Mucosa of rectum (tissue), 2 donors: ENCODE data around the gene THRAP3.

Experiments used
- H3K27ac ChIP-seq, 2 donors: one replicate each; pipeline ENCODE4 v1.7.0; 2013; ENCODE audit warnings: inconsistent platforms in 2 of 2, low read depth in 2 of 2, low read length in 2 of 2
- H3K27me3 ChIP-seq, 2 donors: one replicate each; pipeline ENCODE4 v1.7.0; 2013; ENCODE audit warnings: low read length in 2 of 2; ENCODE audit not compliant: control insufficient read depth in 2 of 2, insufficient read depth in 2 of 2
- H3K36me3 ChIP-seq, 2 donors: one replicate each; pipeline ENCODE4 v1.7.0; 2013; ENCODE audit warnings: low read length in 2 of 2; ENCODE audit not compliant: control insufficient read depth in 2 of 2, insufficient read depth in 2 of 2
- H3K4me1 ChIP-seq, 2 donors: one replicate each; pipeline ENCODE4 v1.7.0; 2013; ENCODE audit warnings: low read length in 2 of 2, mild to moderate bottlenecking in 1 of 2; ENCODE audit not compliant: control insufficient read depth in 2 of 2, insufficient read depth in 2 of 2
- H3K4me3 ChIP-seq, 2 donors: one replicate each; pipeline ENCODE4 v1.7.0; 2013; ENCODE audit warnings: low read length in 2 of 2
- H3K9ac ChIP-seq, 2 donors: one replicate each; pipeline ENCODE4 v1.7.0; 2013; ENCODE audit warnings: low read length in 2 of 2, low read depth in 1 of 2, mild to moderate bottlenecking in 1 of 2
- H3K9me3 ChIP-seq, 2 donors: one replicate each; pipeline ENCODE4 v1.7.0; 2013; ENCODE audit warnings: low read length in 2 of 2; ENCODE audit not compliant: control insufficient read depth in 2 of 2
- donor health status: healthy.
- donor health status: Normal muscosa, but diverticular disease.

The THRAP3 gene

GRCh38 chr1:36349241-36349671 lies 125.0 kb downstream of the THRAP3 start:
- Histone ChIP-seq H3K4me3 (no peak overlapping the region), H3K27ac (no peak overlapping the region), H3K27me3 (no peaks in the 10 kb centered on the region), H3K4me1 (peaks cover 18 to 20% of the 10 kb centered on the region in 2 donors), H3K9ac (no peak overlapping the region), H3K36me3 (peaks cover 46 to 61% of the 10 kb centered on the region in 2 donors), H3K9me3 (no peaks in the 10 kb centered on the region)

GRCh38 chr1:36349839-36350238 lies 125.6 kb downstream of the THRAP3 start:
- peaks cover 18 to 20% of the 10 kb centered on the region in 2 donors for H3K4me1 ChIP-seq
- H3K36me3 ChIP-seq: peaks cover 45 to 61% of the 10 kb centered on the region in 2 donors
- H3K27ac ChIP-seq: peak overlapping the region in 1 of 2 donors; percentile 41
- no peaks in the 10 kb centered on the region for H3K9me3 ChIP-seq
- H3K4me3 ChIP-seq: no peak overlapping the region
- no peak overlapping the region for H3K9ac ChIP-seq
- H3K27me3 ChIP-seq: no peaks in the 10 kb centered on the region

- Histone ChIP-seq H3K9me3 (no peaks in the 10 kb centered on the region), H3K4me1 (peaks cover 18 to 20% of the 10 kb centered on the region in 2 donors), H3K36me3 (peaks cover 48 to 62% of the 10 kb centered on the region in 2 donors), H3K4me3 (no peak overlapping the region), H3K27me3 (no peaks in the 10 kb centered on the region), H3K9ac (no peak overlapping the region), H3K27ac (peak overlapping the region; percentile 41)
These were observed 126.5 kb downstream of the THRAP3 start for GRCh38 chr1:36350659-36351226.

GRCh38 chr1:36351227-36351977 lies 127.2 kb downstream of the THRAP3 start:
- Histone ChIP-seq H3K4me3 (no peak overlapping the region), H3K4me1 (peaks cover 18 to 20% of the 10 kb centered on the region in 2 donors), H3K9me3 (no peaks in the 10 kb centered on the region), H3K27ac (peak overlapping the region; percentile 32 to 54), H3K9ac (no peak overlapping the region), H3K27me3 (no peaks in the 10 kb centered on the region), H3K36me3 (peaks cover 52 to 59% of the 10 kb centered on the region in 2 donors)

GRCh38 chr1:36352125-36352909 lies 128.1 kb downstream of the THRAP3 start:
- no peaks in the 10 kb centered on the region for H3K9me3 ChIP-seq
- no peaks in the 10 kb centered on the region for H3K27me3 ChIP-seq
- peaks cover 49 to 60% of the 10 kb centered on the region in 2 donors for H3K36me3 ChIP-seq
- H3K27ac ChIP-seq: peak overlapping the region in 1 of 2 donors; percentile 54
- no peak overlapping the region for H3K9ac ChIP-seq
- no peak overlapping the region for H3K4me3 ChIP-seq
- peaks cover 18 to 20% of the 10 kb centered on the region in 2 donors for H3K4me1 ChIP-seq

- Histone ChIP-seq H3K36me3 (peaks cover 50 to 61% of the 10 kb centered on the region in 2 donors), H3K4me3 (no peak overlapping the region), H3K4me1 (peaks cover 18 to 20% of the 10 kb centered on the region in 2 donors), H3K9ac (no peak overlapping the region), H3K27me3 (no peaks in the 10 kb centered on the region), H3K27ac (peak overlapping the region in 1 of 2 donors; percentile 9), H3K9me3 (no peaks in the 10 kb centered on the region)
These were observed 129.0 kb downstream of the THRAP3 start for GRCh38 chr1:36352910-36353878.

- H3K27me3 ChIP-seq: no peaks in the 10 kb centered on the region
- peaks cover 10 to 20% of the 10 kb centered on the region in 2 donors for H3K4me1 ChIP-seq
- no peak overlapping the region for H3K9ac ChIP-seq
- H3K4me3 ChIP-seq: no peak overlapping the region
- no peak overlapping the region for H3K27ac ChIP-seq
- no peaks in the 10 kb centered on the region for H3K9me3 ChIP-seq
- peaks cover 48 to 58% of the 10 kb centered on the region in 2 donors for H3K36me3 ChIP-seq
These were observed 130.2 kb downstream of the THRAP3 start for GRCh38 chr1:36354486-36354885.
